ENCODE measurements around the gene TAF1D.

GRCh38 chr11:93765551-93765950 is 24.3 kb upstream of the TAF1D start:
- no peak for TF ChIP-seq POLR2A (IDR thresholded peaks at IDR 0.05; ENCODE audit: low read depth)
- TF ChIP-seq EP300 (IDR thresholded peaks at IDR 0.05), result no peak
- TF ChIP-seq, protein P1, sequence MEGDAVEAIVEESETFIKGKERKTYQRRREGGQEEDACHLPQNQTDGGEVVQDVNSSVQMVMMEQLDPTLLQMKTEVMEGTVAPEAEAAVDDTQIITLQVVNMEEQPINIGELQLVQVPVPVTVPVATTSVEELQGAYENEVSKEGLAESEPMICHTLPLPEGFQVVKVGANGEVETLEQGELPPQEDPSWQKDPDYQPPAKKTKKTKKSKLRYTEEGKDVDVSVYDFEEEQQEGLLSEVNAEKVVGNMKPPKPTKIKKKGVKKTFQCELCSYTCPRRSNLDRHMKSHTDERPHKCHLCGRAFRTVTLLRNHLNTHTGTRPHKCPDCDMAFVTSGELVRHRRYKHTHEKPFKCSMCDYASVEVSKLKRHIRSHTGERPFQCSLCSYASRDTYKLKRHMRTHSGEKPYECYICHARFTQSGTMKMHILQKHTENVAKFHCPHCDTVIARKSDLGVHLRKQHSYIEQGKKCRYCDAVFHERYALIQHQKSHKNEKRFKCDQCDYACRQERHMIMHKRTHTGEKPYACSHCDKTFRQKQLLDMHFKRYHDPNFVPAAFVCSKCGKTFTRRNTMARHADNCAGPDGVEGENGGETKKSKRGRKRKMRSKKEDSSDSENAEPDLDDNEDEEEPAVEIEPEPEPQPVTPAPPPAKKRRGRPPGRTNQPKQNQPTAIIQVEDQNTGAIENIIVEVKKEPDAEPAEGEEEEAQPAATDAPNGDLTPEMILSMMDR (IDR thresholded peaks at IDR 0.05), result no peak
